ENCODE measurements around the gene PIGX. TPM values are rescaled to one million over a fixed set of nuclear protein-coding genes. Genes with fewer than 3 reads are reported as not detected.

The PIGX gene
- total RNA-seq, 6 experiments from 2014 or later: 6.4 to 17.0 (median 7.2) TPM

DNA sequence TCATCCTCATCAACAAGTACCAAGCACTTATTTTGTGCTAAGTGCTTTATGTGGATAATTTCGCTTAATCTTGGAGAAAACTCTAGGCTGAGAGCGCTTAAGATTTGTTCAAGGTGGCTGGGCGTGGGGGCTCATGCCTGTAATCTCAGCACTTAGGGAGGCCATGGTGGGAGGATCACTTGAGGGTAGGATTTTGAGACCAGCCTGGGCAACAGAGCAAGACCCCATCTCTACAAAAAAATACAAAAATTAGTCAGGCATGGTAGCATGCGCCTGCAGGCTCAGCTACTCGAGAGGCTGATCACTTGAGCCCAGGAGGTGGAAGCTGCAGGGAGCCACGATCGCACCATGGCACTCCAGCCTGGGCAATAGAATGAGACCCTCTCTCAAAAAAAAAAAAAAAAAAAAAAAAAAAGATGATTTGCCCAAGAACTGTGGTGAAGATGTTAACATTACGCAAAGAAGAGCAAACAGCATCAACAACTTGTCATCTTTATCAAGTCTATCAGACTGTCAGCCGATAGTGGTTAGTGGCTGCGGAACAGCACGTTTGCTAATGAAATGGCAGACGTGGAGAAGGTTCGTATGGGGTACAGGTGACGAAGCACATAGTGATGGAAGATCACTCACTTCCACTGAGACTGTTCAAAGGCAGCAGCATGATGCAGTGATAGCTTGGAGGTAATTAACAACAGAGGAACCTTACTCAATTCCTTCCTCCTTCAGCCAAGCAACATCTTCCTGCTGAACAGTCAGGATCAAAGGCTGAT lies 44.9 kb upstream of the PIGX start:
- intact Hi-C loops (cut with DNase I): no loop called here
- DNase-seq (no peak), ATAC-seq (no peak)
- WGBS (ENCODE audit: insufficient coverage, low coverage, low lambda C conversion rate, missing lambda C conversion rate): 83% methylated on average over 10 of the region's 14 CpGs
- H3K36me3 ChIP-seq: no peaks in the 10 kb centered on the region
- no peaks in the 10 kb centered on the region for H3K9me3 ChIP-seq
- H3K4me1 ChIP-seq: no peaks in the 10 kb centered on the region
- H3K4me3 ChIP-seq: no peak overlapping the region
- TF ChIP-seq, protein P1, sequence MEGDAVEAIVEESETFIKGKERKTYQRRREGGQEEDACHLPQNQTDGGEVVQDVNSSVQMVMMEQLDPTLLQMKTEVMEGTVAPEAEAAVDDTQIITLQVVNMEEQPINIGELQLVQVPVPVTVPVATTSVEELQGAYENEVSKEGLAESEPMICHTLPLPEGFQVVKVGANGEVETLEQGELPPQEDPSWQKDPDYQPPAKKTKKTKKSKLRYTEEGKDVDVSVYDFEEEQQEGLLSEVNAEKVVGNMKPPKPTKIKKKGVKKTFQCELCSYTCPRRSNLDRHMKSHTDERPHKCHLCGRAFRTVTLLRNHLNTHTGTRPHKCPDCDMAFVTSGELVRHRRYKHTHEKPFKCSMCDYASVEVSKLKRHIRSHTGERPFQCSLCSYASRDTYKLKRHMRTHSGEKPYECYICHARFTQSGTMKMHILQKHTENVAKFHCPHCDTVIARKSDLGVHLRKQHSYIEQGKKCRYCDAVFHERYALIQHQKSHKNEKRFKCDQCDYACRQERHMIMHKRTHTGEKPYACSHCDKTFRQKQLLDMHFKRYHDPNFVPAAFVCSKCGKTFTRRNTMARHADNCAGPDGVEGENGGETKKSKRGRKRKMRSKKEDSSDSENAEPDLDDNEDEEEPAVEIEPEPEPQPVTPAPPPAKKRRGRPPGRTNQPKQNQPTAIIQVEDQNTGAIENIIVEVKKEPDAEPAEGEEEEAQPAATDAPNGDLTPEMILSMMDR (IDR thresholded peaks at IDR 0.05): no peak
- no peak for TF ChIP-seq POLR2A (IDR thresholded peaks at IDR 0.05)
- no peaks in the 10 kb centered on the region for H3K27me3 ChIP-seq
- H3K27ac ChIP-seq: no peak overlapping the region

DNA sequence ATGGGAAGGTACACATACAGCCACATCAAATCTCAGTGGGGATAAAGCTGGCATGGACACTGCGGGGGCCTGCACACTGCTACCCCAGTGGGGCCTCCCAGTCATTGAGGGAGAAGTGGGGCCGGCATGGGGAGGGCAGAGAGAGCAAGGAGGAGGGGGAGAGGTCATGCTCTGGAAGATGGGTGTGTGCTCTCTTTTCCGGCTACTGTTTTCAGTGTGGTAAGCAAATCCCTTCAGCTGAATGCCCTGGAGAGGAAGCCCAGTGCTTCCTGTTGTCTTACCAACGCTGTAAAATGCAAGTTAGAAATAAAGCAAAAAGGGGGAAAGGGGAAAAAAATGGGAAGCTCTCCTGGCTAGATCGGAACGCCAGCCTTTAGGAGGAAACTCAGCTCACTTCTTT lies 41.8 kb upstream of the PIGX start:
- no peak overlapping the region for H3K4me3 ChIP-seq
- WGBS (ENCODE audit: insufficient coverage, low coverage, low lambda C conversion rate, missing lambda C conversion rate): 27% methylated on average over 6 of the region's 6 CpGs

DNA sequence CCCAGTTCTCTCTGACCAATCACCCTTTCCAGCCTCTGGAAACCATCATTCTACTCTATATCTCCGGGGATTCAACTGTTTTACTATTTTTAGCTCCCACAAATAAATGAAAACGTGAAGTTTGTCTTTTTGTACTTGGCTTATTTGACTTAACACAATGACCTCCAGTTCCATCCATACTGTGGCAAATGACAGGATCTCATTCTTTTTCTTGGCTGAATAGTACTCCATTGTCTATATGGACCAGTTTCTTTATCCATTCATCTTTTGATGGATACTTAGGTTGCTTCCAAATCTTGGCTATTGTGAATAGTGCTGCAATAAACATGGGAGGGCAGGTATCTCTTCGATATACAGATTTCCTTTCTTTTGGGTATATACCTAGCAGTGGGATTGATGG lies 38.5 kb upstream of the PIGX start:
- intact Hi-C loops (cut with DNase I): no loop called here
- Histone ChIP-seq H3K4me1 (no peaks in the 10 kb centered on the region), H3K36me3 (no peaks in the 10 kb centered on the region), H3K4me3 (no peak overlapping the region), H3K27ac (no peak overlapping the region), H3K9me3 (no peaks in the 10 kb centered on the region), H3K27me3 (no peaks in the 10 kb centered on the region)
- DNase-seq: no peak
- TF ChIP-seq, protein P1 (IDR thresholded peaks at IDR 0.05): no peak
- no peak for TF ChIP-seq POLR2A (IDR thresholded peaks at IDR 0.05)
- WGBS (ENCODE audit: insufficient coverage, low coverage, low lambda C conversion rate, missing lambda C conversion rate): 67% methylated on average over 3 of the region's 3 CpGs
- ATAC-seq: no peak

More for the DNA sequence above, 41.8 kb upstream of the PIGX start:
- Histone ChIP-seq H3K4me1 (no peaks in the 10 kb centered on the region), H3K27me3 (no peaks in the 10 kb centered on the region), H3K36me3 (no peaks in the 10 kb centered on the region), H3K9me3 (no peaks in the 10 kb centered on the region), H3K27ac (no peak overlapping the region)
- ATAC-seq (peak; percentile 63 to 85 (median 75)), DNase-seq (no peak)
- TF ChIP-seq, protein P1 (IDR thresholded peaks at IDR 0.05): no peak
- intact Hi-C loops (cut with DNase I): no loop called here

- H3K4me3 ChIP-seq: no peak overlapping the region
- TF ChIP-seq POLR2A (IDR thresholded peaks at IDR 0.05): no peak
- TF ChIP-seq, protein P1 (IDR thresholded peaks at IDR 0.05): no peak
- H3K27ac ChIP-seq: no peak overlapping the region
Measured at GRCh38 chr3:196677353-196677752, 34.8 kb upstream of the PIGX start.

More at GRCh38 chr3:196677353-196677752, 34.8 kb upstream of the PIGX start:
- DNase-seq (no peak), ATAC-seq (no peak)
- 0% methylated on average over 1 of the region's 1 CpG for WGBS (ENCODE audit: insufficient coverage, low coverage, low lambda C conversion rate, missing lambda C conversion rate)
- Histone ChIP-seq H3K27me3 (no peaks in the 10 kb centered on the region), H3K36me3 (no peaks in the 10 kb centered on the region), H3K4me1 (no peaks in the 10 kb centered on the region), H3K9me3 (no peaks in the 10 kb centered on the region)
- intact Hi-C loops (cut with DNase I): no loop called here

All from right lobe of liver (tissue), 6 donors.